ENCODE measurements around the gene ADAMTS10.

DNA sequence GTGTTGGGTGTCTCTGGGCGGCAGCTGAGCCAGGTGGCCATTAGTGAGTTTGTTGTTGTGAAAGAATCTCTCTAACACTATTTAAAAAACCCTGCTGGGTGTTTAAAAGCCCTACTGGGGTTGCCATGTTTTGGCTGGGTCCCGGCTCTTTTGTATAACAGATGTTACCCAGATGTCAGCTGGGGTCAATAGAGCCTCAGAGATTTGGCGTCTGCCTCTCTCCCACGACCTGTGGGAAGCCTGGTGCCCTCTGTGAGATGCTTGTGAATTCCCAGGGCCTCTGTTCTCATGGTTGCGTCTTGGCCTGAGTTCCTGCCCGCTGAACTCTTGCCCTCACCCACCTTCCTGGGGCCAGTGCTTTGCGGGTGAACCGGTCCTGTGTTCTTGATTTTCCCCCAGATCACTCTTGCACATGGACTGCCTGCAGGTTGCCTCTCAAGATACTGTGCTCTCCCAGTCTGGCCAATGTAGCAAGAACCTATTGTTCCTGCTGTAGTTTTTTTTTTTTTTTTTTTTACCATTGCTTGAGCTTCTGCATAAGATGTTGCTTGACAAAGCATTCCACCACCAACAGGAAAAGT is 29.4 kb upstream of the ADAMTS10 start:
- TF ChIP-seq, protein P1, sequence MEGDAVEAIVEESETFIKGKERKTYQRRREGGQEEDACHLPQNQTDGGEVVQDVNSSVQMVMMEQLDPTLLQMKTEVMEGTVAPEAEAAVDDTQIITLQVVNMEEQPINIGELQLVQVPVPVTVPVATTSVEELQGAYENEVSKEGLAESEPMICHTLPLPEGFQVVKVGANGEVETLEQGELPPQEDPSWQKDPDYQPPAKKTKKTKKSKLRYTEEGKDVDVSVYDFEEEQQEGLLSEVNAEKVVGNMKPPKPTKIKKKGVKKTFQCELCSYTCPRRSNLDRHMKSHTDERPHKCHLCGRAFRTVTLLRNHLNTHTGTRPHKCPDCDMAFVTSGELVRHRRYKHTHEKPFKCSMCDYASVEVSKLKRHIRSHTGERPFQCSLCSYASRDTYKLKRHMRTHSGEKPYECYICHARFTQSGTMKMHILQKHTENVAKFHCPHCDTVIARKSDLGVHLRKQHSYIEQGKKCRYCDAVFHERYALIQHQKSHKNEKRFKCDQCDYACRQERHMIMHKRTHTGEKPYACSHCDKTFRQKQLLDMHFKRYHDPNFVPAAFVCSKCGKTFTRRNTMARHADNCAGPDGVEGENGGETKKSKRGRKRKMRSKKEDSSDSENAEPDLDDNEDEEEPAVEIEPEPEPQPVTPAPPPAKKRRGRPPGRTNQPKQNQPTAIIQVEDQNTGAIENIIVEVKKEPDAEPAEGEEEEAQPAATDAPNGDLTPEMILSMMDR (IDR thresholded peaks at IDR 0.05) = no peak
- TF ChIP-seq POLR2AphosphoS5 (IDR thresholded peaks at IDR 0.05; ENCODE audit: insufficient read depth in 1 of 2, low read depth in 1 of 2) = no peak

Measured in vagina (tissue), 2 donors.